BJ (cell line): ENCODE measurements around the gene PEX1. TPM values are rescaled to one million over a fixed set of nuclear protein-coding genes. Genes with fewer than 3 reads are reported as not detected.
A peak's percentile ranks its signal among the peaks of the same experiment; 100 is the strongest.

Experiments used
- CTCF ChIA-PET: fragments of 350-600 bp; formaldehyde crosslinking; extraction: SDS; loops from one replicate; lab custom pipeline; 2021; ENCODE audit warnings: antibody characterized with exemption, inconsistent platforms; lab: Yijun Ruan, JAX
- POLR2A ChIA-PET: fragments of 300-600 bp; sonication (Branson Sonifier 250); formaldehyde crosslinking; extraction: SDS; loops from one replicate; lab custom pipeline; 2021; ENCODE audit warnings: antibody characterized with exemption; lab: Charles Lee
- DNase-seq: peaks from one replicate; pipeline ENCODE4 v3.0.0-alpha.2; 2011; ENCODE audit warnings: low read depth
- H3K27me3 ChIP-seq: 2 replicates; pipeline ENCODE4 v1.6.0; 2011; ENCODE audit warnings: low read length; ENCODE audit not compliant: control insufficient read depth, insufficient read depth
- H3K36me3 ChIP-seq: 2 replicates; pipeline ENCODE4 v1.5.1; 2011; ENCODE audit warnings: low read length; ENCODE audit not compliant: control insufficient read depth, insufficient read depth
- H3K4me3 ChIP-seq: 2 replicates; pipeline ENCODE4 v1.5.1; 2011; ENCODE audit warnings: low read depth, mild to moderate bottlenecking, control low read depth, low read length
- polyA plus RNA-seq: library from polyadenylated mRNA; depleted of rRNA; stranded (reverse); fragments of >200 nt; gene quantifications from 2 replicates; pipeline ENCODE4 v1.2.3, GENCODE V29; 2011
- TF ChIP-seq, protein P1 (sequence below): IDR thresholded peaks from 2 replicates; pipeline ENCODE4 v1.5.1; 2011; ENCODE audit warnings: low read depth, mild to moderate bottlenecking, control low read depth, inconsistent platforms, low read length, moderate library complexity; ENCODE audit not compliant: insufficient read depth

PEX1 gene
- polyA plus RNA-seq, 1 experiment: 8.2 TPM

GRCh38 chr7:92466682-92467081, 61.6 kb downstream of the PEX1 start:
- no peak for DNase-seq
- H3K27me3 ChIP-seq: no peaks in the 10 kb centered on the region
- TF ChIP-seq, protein P1, sequence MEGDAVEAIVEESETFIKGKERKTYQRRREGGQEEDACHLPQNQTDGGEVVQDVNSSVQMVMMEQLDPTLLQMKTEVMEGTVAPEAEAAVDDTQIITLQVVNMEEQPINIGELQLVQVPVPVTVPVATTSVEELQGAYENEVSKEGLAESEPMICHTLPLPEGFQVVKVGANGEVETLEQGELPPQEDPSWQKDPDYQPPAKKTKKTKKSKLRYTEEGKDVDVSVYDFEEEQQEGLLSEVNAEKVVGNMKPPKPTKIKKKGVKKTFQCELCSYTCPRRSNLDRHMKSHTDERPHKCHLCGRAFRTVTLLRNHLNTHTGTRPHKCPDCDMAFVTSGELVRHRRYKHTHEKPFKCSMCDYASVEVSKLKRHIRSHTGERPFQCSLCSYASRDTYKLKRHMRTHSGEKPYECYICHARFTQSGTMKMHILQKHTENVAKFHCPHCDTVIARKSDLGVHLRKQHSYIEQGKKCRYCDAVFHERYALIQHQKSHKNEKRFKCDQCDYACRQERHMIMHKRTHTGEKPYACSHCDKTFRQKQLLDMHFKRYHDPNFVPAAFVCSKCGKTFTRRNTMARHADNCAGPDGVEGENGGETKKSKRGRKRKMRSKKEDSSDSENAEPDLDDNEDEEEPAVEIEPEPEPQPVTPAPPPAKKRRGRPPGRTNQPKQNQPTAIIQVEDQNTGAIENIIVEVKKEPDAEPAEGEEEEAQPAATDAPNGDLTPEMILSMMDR: no peak
- H3K36me3 ChIP-seq: no peaks in the 10 kb centered on the region
- POLR2A ChIA-PET: no interaction called here
- no peak overlapping the region for H3K4me3 ChIP-seq
- CTCF ChIA-PET: interaction anchor here (1.0 to 1.2 kb wide), 2 partner anchors 10 to 19 kb away, joined by 3 to 4 read pairs; partner anchors contain the start of gene GATAD1

GRCh38 chr7:92464515-92464914, 63.8 kb downstream of the PEX1 start:
- TF ChIP-seq, protein P1: no peak
- DNase-seq: no peak
- ChIA-PET POLR2A (no interaction called here), CTCF (interaction anchor here (1.1 kb wide), 1 partner anchor 40 kb away, joined by 3 read pairs; no protein-coding TSS in a partner anchor)
- no peaks in the 10 kb centered on the region for H3K36me3 ChIP-seq
- H3K27me3 ChIP-seq: no peaks in the 10 kb centered on the region
- no peak overlapping the region for H3K4me3 ChIP-seq

GRCh38 chr7:92462560-92462959, 65.8 kb downstream of the PEX1 start:
- no peak for DNase-seq
- peaks cover 3% of the 10 kb centered on the region; the same call in 1 of the 2 replicates for H3K36me3 ChIP-seq
- no peak overlapping the region for H3K4me3 ChIP-seq
- TF ChIP-seq, protein P1: no peak
- POLR2A ChIA-PET: no interaction called here
- CTCF ChIA-PET: interaction anchor here (6.0 kb wide), 1 partner anchor 15 kb away, joined by 37 read pairs; the partner anchor contains the start of gene GATAD1
- H3K27me3 ChIP-seq: no peaks in the 10 kb centered on the region

DNA sequence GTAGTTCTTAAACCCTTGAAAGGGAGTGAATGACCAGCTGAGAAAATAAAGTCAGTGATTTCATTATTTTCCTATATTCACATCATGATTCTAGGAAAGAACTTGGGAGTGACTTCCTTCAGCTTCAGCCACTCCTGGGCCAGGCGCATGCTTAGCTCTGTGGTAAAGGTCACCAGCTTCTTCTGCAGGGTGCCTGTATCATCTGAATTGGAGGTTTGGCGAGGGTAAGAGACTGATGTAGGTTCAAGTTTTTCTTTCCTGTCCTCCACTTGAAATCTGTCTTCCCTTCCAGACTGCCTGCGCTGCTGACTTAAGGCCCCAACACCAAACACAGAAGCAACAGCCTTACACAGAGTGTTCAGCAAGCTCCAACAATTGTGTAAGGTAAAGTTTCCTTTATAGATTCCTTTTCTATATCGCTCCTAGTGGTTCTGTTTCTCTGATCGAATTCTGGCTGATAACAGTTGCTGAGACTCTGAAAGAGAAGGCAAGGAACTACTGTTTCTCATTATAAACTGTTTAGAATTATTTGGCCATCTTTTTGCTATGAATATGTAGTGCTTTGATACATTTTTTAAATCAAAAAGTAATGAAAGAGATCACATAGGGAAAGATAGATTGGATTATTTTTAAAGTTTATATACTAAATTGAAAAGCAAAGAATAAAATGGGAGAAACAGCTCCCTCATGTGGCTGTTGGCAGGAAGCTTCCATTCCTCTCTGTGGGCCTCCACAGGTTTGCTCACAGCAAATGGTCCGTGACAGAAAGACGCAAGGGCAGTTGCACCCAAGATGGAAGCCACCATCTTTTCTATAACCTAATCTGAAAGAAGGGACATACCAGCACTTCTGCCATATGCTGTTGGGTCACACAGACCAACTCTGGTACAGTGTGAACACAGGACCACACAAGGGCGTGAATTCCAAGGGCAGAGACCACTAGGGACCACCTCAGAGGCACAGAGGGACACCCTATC, 67.0 kb downstream of the PEX1 start:
- TF ChIP-seq, protein P1: peak; percentile 76
- H3K27me3 ChIP-seq: no peaks in the 10 kb centered on the region
- H3K4me3 ChIP-seq: no peak overlapping the region
- ChIA-PET POLR2A (no interaction called here), CTCF (interaction anchor here (0.6 to 6.0 kb wide), 14 partner anchors 9 to 631 kb away, joined by 3 to 37 read pairs (median 4); partner anchors contain the start of genes GATAD1 and LRRD1)
- peaks cover 4% of the 10 kb centered on the region for H3K36me3 ChIP-seq
- no peak for DNase-seq

GRCh38 chr7:92460510-92460909, 67.8 kb downstream of the PEX1 start:
- Histone ChIP-seq H3K4me3 (no peak overlapping the region), H3K36me3 (peaks cover 7% of the 10 kb centered on the region), H3K27me3 (no peaks in the 10 kb centered on the region)
- ChIA-PET POLR2A (no interaction called here), CTCF (interaction anchor here (0.6 to 6.0 kb wide), 14 partner anchors 8 to 630 kb away, joined by 3 to 37 read pairs (median 4); partner anchors contain the start of genes GATAD1 and LRRD1)
- no peak for DNase-seq
- TF ChIP-seq, protein P1: no peak
